ENCODE measurements around the gene PRKCZ.
A peak's percentile ranks its signal among the peaks of the same experiment; 100 is the strongest.

Gene PRKCZ

GRCh38 chr1:2214541-2215241 is 164.5 kb downstream of the PRKCZ start:
- no peak for DNase-seq

- DNase-seq = no peak
Observed at GRCh38 chr1:2215329-2215728, 165.1 kb downstream of the PRKCZ start.

- no peak for DNase-seq
Observed at GRCh38 chr1:2215909-2216766, 165.9 kb downstream of the PRKCZ start.

GRCh38 chr1:2216767-2217058 is 166.5 kb downstream of the PRKCZ start:
- DNase-seq = no peak

GRCh38 chr1:2221271-2221670 is 171.1 kb downstream of the PRKCZ start:
- DNase-seq = no peak

- no peak for DNase-seq
Observed at GRCh38 chr1:2224170-2224584, 174.0 kb downstream of the PRKCZ start.

GRCh38 chr1:2224631-2225428 is 174.6 kb downstream of the PRKCZ start:
- DNase-seq = no peak

GRCh38 chr1:2226525-2227345 is 176.5 kb downstream of the PRKCZ start:
- no peak for DNase-seq

GRCh38 chr1:2227346-2228156 is 177.3 kb downstream of the PRKCZ start:
- DNase-seq = peak; percentile 96

GRCh38 chr1:2228157-2228594 is 178.0 kb downstream of the PRKCZ start, which contains the start of gene SKI:
Gene SKI (plus strand): TSS chr1:2228319. CDS start chr1:2228767, 448 bp downstream.
- no peak for DNase-seq

- peak; percentile 54 for DNase-seq
Observed at GRCh38 chr1:2228694-2229036, 178.5 kb downstream of the PRKCZ start.

- DNase-seq = peak; percentile 71
Observed at GRCh38 chr1:2229037-2229864, 179.0 kb downstream of the PRKCZ start.

GRCh38 chr1:2229911-2230731 is 179.9 kb downstream of the PRKCZ start:
- DNase-seq = peak; percentile 40

GRCh38 chr1:2230781-2231531 is 180.7 kb downstream of the PRKCZ start:
- DNase-seq = peak; percentile 54

GRCh38 chr1:2231532-2232254 is 181.5 kb downstream of the PRKCZ start:
- peak; percentile 83 for DNase-seq

- DNase-seq = no peak
Observed at GRCh38 chr1:2232255-2232915, 182.2 kb downstream of the PRKCZ start.

- no peak for DNase-seq
Observed at GRCh38 chr1:2232916-2233438, 182.8 kb downstream of the PRKCZ start.

- DNase-seq = no peak
Observed at GRCh38 chr1:2233468-2233867, 183.3 kb downstream of the PRKCZ start.

Data from activated CD4-positive, alpha-beta T cell treated with anti-CD3 and anti-CD28 coated beads for 48 hours (primary cell).